Skeletal muscle satellite cell (primary cell): ENCODE measurements around the gene CUL7.

Experiments used
- H3K27me3 ChIP-seq: 2 replicates; pipeline ENCODE4 v1.7.0; 2013; ENCODE audit warnings: low read length; ENCODE audit not compliant: control insufficient read depth, insufficient read depth
- H3K36me3 ChIP-seq: 2 replicates; pipeline ENCODE4 v1.7.0; 2013; ENCODE audit warnings: mild to moderate bottlenecking, control low read depth, low read length; ENCODE audit not compliant: insufficient read depth
- H3K4me1 ChIP-seq: 2 replicates; pipeline ENCODE4 v1.7.0; 2013; ENCODE audit warnings: low read length; ENCODE audit not compliant: control insufficient read depth, insufficient read depth
- H3K4me2 ChIP-seq: 2 replicates; pipeline ENCODE4 v1.7.0; 2013; ENCODE audit warnings: mild to moderate bottlenecking, low read length
- H3K4me3 ChIP-seq: 2 replicates; pipeline ENCODE4 v1.7.0; 2013; ENCODE audit warnings: low read length
- H3K9ac ChIP-seq: 2 replicates; pipeline ENCODE4 v1.7.0; 2013; ENCODE audit warnings: mild to moderate bottlenecking, low read depth, low read length, moderate library complexity
- H3K9me3 ChIP-seq: replicated peaks from 2 replicates; pipeline ENCODE4 v1.7.0; 2013; ENCODE audit warnings: mild to moderate bottlenecking, control low read depth, low read length

The CUL7 gene

DNA sequence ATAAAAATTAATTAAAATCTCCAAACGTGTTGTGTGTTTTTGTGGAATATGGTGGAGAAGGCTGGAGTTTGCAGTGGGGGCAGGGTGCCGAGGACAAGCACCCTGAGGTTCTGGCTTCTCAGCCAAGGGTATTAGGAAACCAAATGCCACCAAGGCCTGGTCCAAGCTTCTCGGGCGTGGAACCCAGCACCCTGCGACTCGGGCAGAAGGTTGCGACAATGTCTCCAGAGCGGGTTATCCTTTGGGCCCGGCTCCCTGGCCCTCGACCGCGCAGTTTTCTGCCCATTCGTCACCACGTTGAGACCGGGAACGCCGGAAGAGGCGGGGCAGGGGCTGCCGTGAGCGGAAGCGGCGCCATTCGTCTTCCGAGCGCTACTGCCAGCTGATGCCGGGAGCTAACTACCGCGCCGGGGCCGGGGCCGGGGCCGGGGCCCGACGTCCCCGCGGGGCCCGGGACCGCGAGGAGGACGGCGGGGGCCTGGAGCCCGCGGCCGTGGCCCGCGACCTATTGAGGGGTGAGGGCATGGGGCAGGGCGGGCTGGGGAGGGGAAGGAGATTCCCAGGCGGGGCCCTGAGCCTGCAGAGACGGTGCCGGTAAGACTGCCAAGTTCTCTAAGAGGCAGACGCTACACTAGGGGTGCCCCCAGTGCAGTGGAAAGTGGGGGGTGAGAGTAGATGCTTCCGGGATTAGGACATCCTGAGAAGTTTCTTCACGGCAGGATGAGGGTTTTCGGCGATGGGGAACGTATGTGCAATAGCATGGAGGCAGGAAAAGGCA lies 32.2 kb downstream of the CUL7 start, which contains the start of gene RRP36:
RRP36 (plus strand) TSS at position 354 of the 778 bp plus-strand sequence; CDS start at position 386, 32 bp downstream.
- Histone ChIP-seq H3K4me1 (peaks cover 13% of the 10 kb centered on the region), H3K4me3 (peak within 1 kb of the TSS; percentile 100), H3K36me3 (peaks cover 73% of the 10 kb centered on the region), H3K9me3 (no peaks in the 10 kb centered on the region), H3K27me3 (no peaks in the 10 kb centered on the region), H3K4me2 (peak within 1 kb of the TSS; percentile 96), H3K9ac (peak within 1 kb of the TSS; percentile 98)

GRCh38 chr6:43020847-43021246 lies 32.8 kb downstream of the CUL7 start:
- Histone ChIP-seq H3K9ac (peak overlapping the region; percentile 98), H3K36me3 (peaks cover 67% of the 10 kb centered on the region), H3K4me3 (peak overlapping the region; percentile 100), H3K27me3 (no peaks in the 10 kb centered on the region), H3K4me2 (peak overlapping the region; percentile 96), H3K9me3 (no peaks in the 10 kb centered on the region), H3K4me1 (peaks cover 18% of the 10 kb centered on the region)

GRCh38 chr6:43020052-43020705 lies 33.5 kb downstream of the CUL7 start:
- Histone ChIP-seq H3K4me1 (peaks cover 21% of the 10 kb centered on the region), H3K9ac (peak overlapping the region; percentile 98), H3K4me3 (no peak overlapping the region), H3K36me3 (peaks cover 63% of the 10 kb centered on the region), H3K27me3 (no peaks in the 10 kb centered on the region), H3K4me2 (no peak overlapping the region), H3K9me3 (no peaks in the 10 kb centered on the region)

- H3K4me1 ChIP-seq: peaks cover 26% of the 10 kb centered on the region
- H3K4me3 ChIP-seq: no peak overlapping the region
These were observed 34.5 kb downstream of the CUL7 start for GRCh38 chr6:43019152-43019551.

GRCh38 chr6:43016943-43017334 lies 36.7 kb downstream of the CUL7 start:
- Histone ChIP-seq H3K27me3 (no peaks in the 10 kb centered on the region), H3K4me2 (no peak overlapping the region), H3K4me3 (no peak overlapping the region), H3K36me3 (peaks cover 51% of the 10 kb centered on the region), H3K9ac (no peak overlapping the region), H3K4me1 (peaks cover 39% of the 10 kb centered on the region), H3K9me3 (no peaks in the 10 kb centered on the region)

More at GRCh38 chr6:43019152-43019551, 34.5 kb downstream of the CUL7 start:
- Histone ChIP-seq H3K9ac (no peak overlapping the region), H3K9me3 (no peaks in the 10 kb centered on the region), H3K4me2 (no peak overlapping the region), H3K36me3 (peaks cover 53% of the 10 kb centered on the region), H3K27me3 (no peaks in the 10 kb centered on the region)

GRCh38 chr6:43016176-43016942 lies 37.3 kb downstream of the CUL7 start:
- H3K4me1 ChIP-seq: peaks cover 42% of the 10 kb centered on the region
- no peak overlapping the region for H3K4me2 ChIP-seq
- no peaks in the 10 kb centered on the region for H3K9me3 ChIP-seq
- H3K9ac ChIP-seq: no peak overlapping the region
- H3K27me3 ChIP-seq: no peaks in the 10 kb centered on the region
- H3K36me3 ChIP-seq: peaks cover 53% of the 10 kb centered on the region
- H3K4me3 ChIP-seq: no peak overlapping the region

GRCh38 chr6:43014434-43014909 lies 39.2 kb downstream of the CUL7 start:
- H3K4me1 ChIP-seq: peaks cover 31% of the 10 kb centered on the region
- H3K4me3 ChIP-seq: peak overlapping the region; percentile 84
- H3K9ac ChIP-seq: peak overlapping the region; percentile 88
- H3K36me3 ChIP-seq: peaks cover 50% of the 10 kb centered on the region
- H3K27me3 ChIP-seq: no peaks in the 10 kb centered on the region
- H3K4me2 ChIP-seq: peak overlapping the region; percentile 81
- no peaks in the 10 kb centered on the region for H3K9me3 ChIP-seq

- Histone ChIP-seq H3K4me3 (peak within 1 kb of the TSS; percentile 86), H3K27me3 (no peaks in the 10 kb centered on the region), H3K36me3 (peaks cover 50% of the 10 kb centered on the region), H3K9ac (peak within 1 kb of the TSS; percentile 89), H3K4me2 (peak within 1 kb of the TSS; percentile 100), H3K9me3 (no peaks in the 10 kb centered on the region), H3K4me1 (peaks cover 31% of the 10 kb centered on the region)
These were observed 39.7 kb downstream of the CUL7 start, which contains the start of the genes KLHDC3 and MEA1 for GRCh38 chr6:43013843-43014433. Gene KLHDC3, plus strand, starts transcription at chr6:43014249. Its CDS starts 2,944 bp downstream, at chr6:43017193. Gene MEA1, minus strand, starts transcription at chr6:43013946. Its CDS starts 133 bp downstream, at chr6:43013813.

DNA sequence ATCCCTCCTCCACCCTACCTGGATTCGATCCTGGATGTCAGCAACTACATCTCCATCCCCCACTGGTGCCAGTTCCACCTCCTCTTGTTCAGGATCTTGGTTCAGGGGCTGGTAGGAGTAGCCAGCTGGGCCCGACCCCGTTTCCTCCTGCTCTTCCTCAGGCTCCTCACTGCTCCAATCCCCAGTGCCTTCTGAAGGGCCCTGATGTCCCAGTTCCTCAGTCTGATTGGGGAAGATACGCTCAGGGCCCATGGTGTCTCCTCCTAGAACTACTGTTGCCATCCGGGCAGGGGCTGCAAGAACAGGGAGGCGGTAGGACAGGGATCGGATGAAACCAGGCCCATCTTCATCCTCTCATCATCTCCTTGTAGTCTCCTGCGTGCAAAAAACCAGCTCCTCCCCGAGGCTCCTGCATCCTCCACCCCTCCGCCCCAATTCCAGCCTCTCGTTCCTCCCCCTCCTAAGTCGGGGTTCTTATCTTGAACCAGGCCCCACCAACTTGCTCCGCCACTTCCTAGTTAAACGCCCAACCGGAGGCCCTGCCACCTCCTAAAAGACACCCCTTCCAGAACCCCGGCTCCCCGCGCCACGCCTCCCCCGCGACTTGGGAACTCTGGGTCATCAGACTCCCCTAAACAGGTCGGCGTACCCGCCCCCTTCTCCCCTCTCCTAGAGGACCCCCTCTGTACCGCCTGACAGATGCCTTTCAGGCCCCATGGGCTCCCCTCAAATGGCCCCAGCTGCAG lies 40.4 kb downstream of the CUL7 start:
- H3K4me2 ChIP-seq: peak overlapping the region; percentile 100
- H3K9ac ChIP-seq: peak overlapping the region; percentile 89
- H3K9me3 ChIP-seq: no peaks in the 10 kb centered on the region
- H3K27me3 ChIP-seq: no peaks in the 10 kb centered on the region
- H3K4me3 ChIP-seq: peak overlapping the region; percentile 86
- H3K4me1 ChIP-seq: peaks cover 31% of the 10 kb centered on the region
- peaks cover 50% of the 10 kb centered on the region for H3K36me3 ChIP-seq

DNA sequence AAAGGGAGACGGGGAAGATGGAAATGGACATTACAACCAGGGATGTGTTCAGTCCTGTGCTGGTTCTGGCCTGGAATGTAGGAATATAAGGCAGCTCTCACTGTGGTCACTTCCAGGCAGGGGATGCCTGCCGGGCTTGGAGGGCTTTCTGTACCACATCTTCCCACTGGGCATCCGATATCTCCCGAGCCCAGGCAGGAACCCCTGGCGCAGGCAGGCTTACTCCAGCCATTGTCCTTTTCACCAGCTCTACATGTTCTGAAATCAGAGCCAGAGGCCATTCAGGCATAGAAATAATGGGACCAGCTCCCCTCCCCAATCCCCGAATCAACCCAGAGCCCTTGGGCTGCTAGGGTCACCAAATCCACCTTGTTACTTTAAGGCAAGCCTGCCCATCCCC lies 41.3 kb downstream of the CUL7 start:
- Histone ChIP-seq H3K9me3 (no peaks in the 10 kb centered on the region), H3K4me3 (peak overlapping the region; percentile 86), H3K36me3 (peaks cover 50% of the 10 kb centered on the region), H3K9ac (peak overlapping the region; percentile 89), H3K4me1 (peaks cover 31% of the 10 kb centered on the region), H3K27me3 (no peaks in the 10 kb centered on the region), H3K4me2 (peak overlapping the region; percentile 100)
